CD14-positive monocyte (primary cell): ENCODE measurements around the gene ZNF865. TPM values are rescaled to one million over a fixed set of nuclear protein-coding genes. Genes with fewer than 3 reads are reported as not detected.

Experiments
- DNase-seq, 3 donors: peaks; one replicate each; pipeline ENCODE4 v3.0.0-alpha.2; 2011 to 2022
- H2AFZ ChIP-seq: 2 replicates; pipeline ENCODE4 v1.6.0; 2012; ENCODE audit warnings: mild to moderate bottlenecking, low read depth, low read length, inconsistent platforms; ENCODE audit not compliant: insufficient read depth, poor library complexity, severe bottlenecking
- H3K27ac ChIP-seq, 2 donors: 1 replicate in 1 of 2; 2 replicates in 1 of 2; pipeline ENCODE4 v1.5.1; 2012 to 2013; ENCODE audit warnings: low read length in 2 of 2, control low read depth in 1 of 2, inconsistent platforms in 1 of 2, low read depth in 1 of 2, mild to moderate bottlenecking in 1 of 2
- H3K27me3 ChIP-seq, 2 donors: one replicate each; pipeline versions ENCODE4 v1.6.0 to v1.6.1; 2011 to 2013; ENCODE audit warnings: low read length in 2 of 2; ENCODE audit not compliant: control insufficient read depth in 2 of 2, insufficient read depth in 2 of 2
- H3K36me3 ChIP-seq, 2 donors: replicated peaks in 1 of 2; 1 replicate in 1 of 2; 2 replicates in 1 of 2; pipeline versions ENCODE4 v1.5.1 to v1.6.1; 2012 to 2013; ENCODE audit warnings: low read length in 2 of 2, control low read depth in 1 of 2, inconsistent platforms in 1 of 2, mild to moderate bottlenecking in 1 of 2; ENCODE audit not compliant: insufficient read depth in 2 of 2, control insufficient read depth in 1 of 2
- H3K4me1 ChIP-seq, 2 donors: 1 replicate in 1 of 2; 2 replicates in 1 of 2; pipeline versions ENCODE4 v1.5.1 to v1.6.1; 2012 to 2013; ENCODE audit warnings: low read length in 2 of 2, control low read depth in 1 of 2, inconsistent platforms in 1 of 2, mild to moderate bottlenecking in 1 of 2, moderate library complexity in 1 of 2; ENCODE audit not compliant: insufficient read depth in 2 of 2, control insufficient read depth in 1 of 2
- H3K4me2 ChIP-seq: replicated peaks from 2 replicates; pipeline ENCODE3; 2012; ENCODE audit warnings: low read length, moderate library complexity, mild to moderate bottlenecking; ENCODE audit not compliant: poor library complexity, severe bottlenecking; ENCODE audit errors: extremely low read depth
- H3K4me3 ChIP-seq, 3 experiments: fragments of 200-600 bp in 1 of 3; sonication (generic) in 1 of 3; replicated peaks in 1 of 3; 1 replicate in 2 of 3; 2 replicates in 1 of 3; pipeline ENCODE4 v1.5.1; 2011 to 2013; ENCODE audit warnings: low read length in 3 of 3, mild to moderate bottlenecking in 3 of 3, control low read depth in 2 of 3, low read depth in 2 of 3, inconsistent platforms in 1 of 3, moderate library complexity in 1 of 3
- H3K79me2 ChIP-seq: 2 replicates; pipeline ENCODE4 v1.6.0; 2012; ENCODE audit warnings: mild to moderate bottlenecking, control low read depth, inconsistent platforms, low read length, moderate library complexity; ENCODE audit not compliant: insufficient read depth
- H3K9ac ChIP-seq: 2 replicates; pipeline ENCODE4 v1.6.0; 2017; ENCODE audit warnings: low read length, mild to moderate bottlenecking; ENCODE audit not compliant: insufficient read depth, poor library complexity, severe bottlenecking
- H3K9me3 ChIP-seq, 2 donors: replicated peaks in 1 of 2; 1 replicate in 1 of 2; 2 replicates in 1 of 2; pipeline versions ENCODE4 v1.5.1 to v1.6.1; 2012 to 2013; ENCODE audit warnings: low read length in 2 of 2, control low read depth in 1 of 2; ENCODE audit not compliant: control insufficient read depth in 1 of 2, insufficient read depth in 1 of 2
- H4K20me1 ChIP-seq: 2 replicates; pipeline ENCODE4 v1.6.0; 2012; ENCODE audit warnings: mild to moderate bottlenecking, low read length, control low read depth, moderate library complexity; ENCODE audit not compliant: insufficient read depth
- H3K27ac Mint-ChIP-seq, 7 donors: one replicate each; pipeline ENCODE4 v1.8.0; 2020; ENCODE audit warnings: mild to moderate bottlenecking in 7 of 7, mixed read lengths in 7 of 7, moderate library complexity in 6 of 7, inconsistent platforms in 2 of 7
- H3K27me3 Mint-ChIP-seq, 3 donors: one replicate each; pipeline ENCODE4 v1.8.0; 2021 to 2022; ENCODE audit warnings: low read depth in 3 of 3, mild to moderate bottlenecking in 3 of 3, mixed read lengths in 3 of 3, moderate library complexity in 3 of 3, inconsistent platforms in 1 of 3
- H3K36me3 Mint-ChIP-seq, 2 donors: one replicate each; pipeline ENCODE4 v1.8.0; 2020; ENCODE audit warnings: mixed read lengths in 2 of 2, inconsistent platforms in 1 of 2, mild to moderate bottlenecking in 1 of 2
- H3K4me1 Mint-ChIP-seq: one replicate; pipeline ENCODE4 v1.8.0; 2020; ENCODE audit warnings: mild to moderate bottlenecking, mixed read lengths
- H3K4me3 Mint-ChIP-seq, 2 donors: one replicate each; pipeline ENCODE4 v1.8.0; 2020; ENCODE audit warnings: mild to moderate bottlenecking in 2 of 2, mixed read lengths in 2 of 2, moderate library complexity in 1 of 2
- H3K9me3 Mint-ChIP-seq, 7 donors: one replicate each; pipeline ENCODE4 v1.8.0; 2020 to 2022; ENCODE audit warnings: mixed read lengths in 7 of 7, mild to moderate bottlenecking in 6 of 7, moderate library complexity in 6 of 7, inconsistent platforms in 2 of 7
- CTCF ChIP-seq: fragments of 200-600 bp; IDR thresholded peaks from one replicate; pipeline ENCODE4 v1.8.0; 2022; ENCODE audit warnings: antibody characterized with exemption, mild to moderate bottlenecking
- WGBS: methylation state at CpG from one replicate; pipeline ENCODE4 v1.1.5; 2013; ENCODE audit warnings: missing lambda C conversion rate; ENCODE audit not compliant: insufficient coverage; 5-methylcytosine and 5-hydroxymethylcytosine counted together
- intact Hi-C, 2 donors: fragments of 100-400 bp; cut with micrococcal nuclease; formaldehyde crosslinking; loops; one replicate each; pipeline versions ENCODE4 v1.15.0 to v1.15.1; 2023
- polyA plus RNA-seq, 3 donors: library from polyadenylated mRNA; depleted of rRNA in 1 of 3; unstranded in 2 of 3; stranded (reverse) in 1 of 3; fragments of 300-500 nt in 2 of 3; fragments of >200 nt in 1 of 3; fragmentation: Illumina TruSeq in 2 of 3; gene quantifications; 1 replicate in 2 of 3; 2 replicates in 1 of 3; pipeline ENCODE4 v1.2.3, GENCODE V29; 2012 to 2021

The ZNF865 gene
- polyA plus RNA-seq, 3 donors: 0.03 to 6.0 (median 0.07) TPM

GRCh38 chr19:55599842-55600661 is 5.4 kb upstream of the ZNF865 start, which contains the start of gene ZNF524:
TSS of gene ZNF524 (plus strand) at chr19:55600288. CDS start at chr19:55602113, 1,825 bp downstream.
- peaks cover 6 to 16% (median 11%) of the 10 kb centered on the region in 7 donors for H3K9me3 Mint-ChIP-seq
- H3K27me3 Mint-ChIP-seq: no peaks in the 10 kb centered on the region
- peak within 1 kb of the TSS; percentile 97 for H3K4me2 ChIP-seq
- DNase-seq: peak in 2 of 3 donors; percentile 86 to 87
- H3K36me3 ChIP-seq: peaks cover 16 to 36% of the 10 kb centered on the region in 2 donors
- H3K4me1 Mint-ChIP-seq: peaks cover 32% of the 10 kb centered on the region
- H3K36me3 Mint-ChIP-seq: peaks cover 20 to 29% of the 10 kb centered on the region in 2 donors
- peaks cover 41% of the 10 kb centered on the region for H3K79me2 ChIP-seq
- no peak for TF ChIP-seq CTCF
- H2AFZ ChIP-seq: peak within 1 kb of the TSS; percentile 81
- peaks cover 0 to 10% of the 10 kb centered on the region in 2 donors for H3K9me3 ChIP-seq
- H3K4me1 ChIP-seq: peaks cover 25 to 42% of the 10 kb centered on the region in 2 donors
- 0% methylated on average over 52 of the region's 97 CpGs for WGBS
- intact Hi-C loops: loop anchor here (1.0 to 10.0 kb wide), 4 partner anchors 13 to 195 kb away; partner anchors contain the start of genes UBE2S (in 1 of the 2) and ZNF784 (in 1 of the 2)
- peak within 1 kb of the TSS; percentile 78 to 90 for H3K27ac ChIP-seq
- H4K20me1 ChIP-seq: no peaks in the 10 kb centered on the region
- peak within 1 kb of the TSS; percentile 91 to 99 (median 97) for H3K27ac Mint-ChIP-seq
- H3K27me3 ChIP-seq: no peaks in the 10 kb centered on the region
- H3K4me3 ChIP-seq: peak within 1 kb of the TSS; percentile 69 to 92 (median 84)
- peak within 1 kb of the TSS; percentile 95 to 100 for H3K4me3 Mint-ChIP-seq
- H3K9ac ChIP-seq: peak within 1 kb of the TSS; percentile 86

GRCh38 chr19:55600662-55601028 is 4.8 kb upstream of the ZNF865 start:
- peak overlapping the region; percentile 86 for H3K9ac ChIP-seq
- Mint-ChIP-seq H3K27ac (peak overlapping the region in 5 of 7 donors; percentile 22 to 58 (median 49)), H3K27me3 (no peaks in the 10 kb centered on the region), H3K36me3 (peaks cover 14 to 23% of the 10 kb centered on the region in 2 donors), H3K4me3 (peak overlapping the region; percentile 75 to 82), H3K9me3 (peaks cover 3 to 10% (median 7%) of the 10 kb centered on the region in 7 donors), H3K4me1 (peaks cover 32% of the 10 kb centered on the region)
- H3K27ac ChIP-seq: peak overlapping the region; percentile 43 to 66
- 0% methylated on average over 5 of the region's 15 CpGs for WGBS
- H3K4me2 ChIP-seq: peak overlapping the region; percentile 97
- H3K4me1 ChIP-seq: peaks cover 25 to 42% of the 10 kb centered on the region in 2 donors
- intact Hi-C loops: loop anchor here in 1 of 2 donors (10.0 kb wide), 1 partner anchor 196 kb away; the partner anchor contains the start of gene UBE2S
- H2AFZ ChIP-seq: peak overlapping the region; percentile 81
- no peaks in the 10 kb centered on the region for H4K20me1 ChIP-seq
- H3K79me2 ChIP-seq: peaks cover 42% of the 10 kb centered on the region
- H3K27me3 ChIP-seq: no peaks in the 10 kb centered on the region
- H3K9me3 ChIP-seq: peaks cover 0 to 5% of the 10 kb centered on the region in 2 donors
- TF ChIP-seq CTCF: no peak
- no peak for DNase-seq
- H3K4me3 ChIP-seq: peak overlapping the region; percentile 60 to 92 (median 84)
- peaks cover 10 to 30% of the 10 kb centered on the region in 2 donors for H3K36me3 ChIP-seq
